ENCODE results near the gene P3H3.

DNA sequence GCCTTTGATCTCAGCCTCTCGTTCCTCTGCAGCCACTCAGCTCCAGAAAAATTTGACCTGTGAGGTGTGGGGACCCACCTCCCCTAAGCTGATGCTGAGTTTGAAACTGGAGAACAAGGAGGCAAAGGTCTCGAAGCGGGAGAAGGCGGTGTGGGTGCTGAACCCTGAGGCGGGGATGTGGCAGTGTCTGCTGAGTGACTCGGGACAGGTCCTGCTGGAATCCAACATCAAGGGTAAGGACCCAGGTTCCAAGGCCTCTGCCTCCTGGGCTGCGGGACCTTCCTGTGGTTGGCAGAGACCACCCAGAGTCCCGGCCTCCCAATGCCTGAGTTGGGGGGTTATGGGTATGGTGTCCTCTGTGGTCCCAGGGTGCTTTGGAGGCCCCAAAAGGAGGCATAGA is 11.1 kb upstream of the P3H3 start:
- no peak for TF ChIP-seq SNIP1 (IDR thresholded peaks at IDR 0.05; ENCODE audit: low read depth)
- no peak for TF ChIP-seq CTCF (IDR thresholded peaks at IDR 0.05 in 2 of 3, conservative IDR thresholded peaks at IDR 0.05 in 1 of 3; ENCODE audit: insufficient read depth in 2 of 3, low read depth in 1 of 3, low read length in 3 of 3)
- no peak for TF ChIP-seq HCFC1 (IDR thresholded peaks at IDR 0.05; ENCODE audit: low read depth, low read length)
- TF ChIP-seq TAF1 (IDR thresholded peaks at IDR 0.05; ENCODE audit: control insufficient read depth, extremely low read depth, insufficient read depth, low read length, severe bottlenecking) = no peak
- no peak for TF ChIP-seq RCOR1 (IDR thresholded peaks at IDR 0.05; ENCODE audit: borderline replicate concordance in 1 of 2, low read depth in 2 of 2, low read length in 2 of 2)
- TF ChIP-seq MEF2D (tag; conservative IDR thresholded peaks at IDR 0.05; ENCODE audit: low read depth) = no peak
- TF ChIP-seq MTA1 (IDR thresholded peaks at IDR 0.05; ENCODE audit: borderline replicate concordance) = no peak
- TF ChIP-seq ETS2 (tag; IDR thresholded peaks at IDR 0.05; ENCODE audit: borderline replicate concordance, poor library complexity, severe bottlenecking) = no peak
- TF ChIP-seq YY1 (IDR thresholded peaks at IDR 0.05; ENCODE audit: borderline replicate concordance in 1 of 3, control insufficient read depth in 1 of 3, extremely low read depth in 1 of 3, insufficient read depth in 3 of 3, insufficient read length in 1 of 3, insufficient replicate concordance in 2 of 3, low read depth in 1 of 3, low read length in 2 of 3) = no peak
- TF ChIP-seq RBFOX2 (IDR thresholded peaks at IDR 0.05; ENCODE audit: low read depth, low read length) = no peak
- no peak for TF ChIP-seq POLR2AphosphoS5 (IDR thresholded peaks at IDR 0.05; ENCODE audit: control insufficient read depth, insufficient read depth, low read depth, low read length)
- TF ChIP-seq RNF2 (IDR thresholded peaks at IDR 0.05) = no peak

All from K562 (cell line).